Small intestine (tissue), 7 donors: Measurements from ENCODE around the gene SAMD11. TPM values are rescaled to one million over a fixed set of nuclear protein-coding genes. Genes with fewer than 3 reads are reported as not detected.
"Not testable (repeated sequence)": the region's sequence is repeated elsewhere in the genome, so short reads cannot be mapped to it uniquely, and the experiment has no call there.

ENCODE experiments used
- DNase-seq, 2 donors: peaks; one replicate each; pipeline versions ENCODE4 v3.0.0 to v3.0.0-alpha.2; 2013
- FAIRE-seq: peaks from 2 replicates; lab custom pipeline; 2012; peaks lifted over from hg19 to GRCh38; lab: Jason Lieb, UNC
- H3K27ac ChIP-seq, 3 donors: one replicate each; pipeline ENCODE4 v1.5.1; 2013; ENCODE audit warnings: low read length in 2 of 3, mild to moderate bottlenecking in 2 of 3, control low read depth in 1 of 3, inconsistent platforms in 1 of 3, low read depth in 1 of 3, moderate library complexity in 1 of 3
- H3K27me3 ChIP-seq, 3 donors: one replicate each; pipeline ENCODE4 v1.6.1; 2013; ENCODE audit warnings: low read length in 3 of 3, inconsistent platforms in 1 of 3; ENCODE audit not compliant: control insufficient read depth in 3 of 3, insufficient read depth in 3 of 3
- H3K36me3 ChIP-seq, 3 donors: one replicate each; pipeline ENCODE4 v1.6.1; 2013; ENCODE audit warnings: low read length in 3 of 3, inconsistent platforms in 1 of 3, low read depth in 1 of 3, mild to moderate bottlenecking in 1 of 3, moderate library complexity in 1 of 3; ENCODE audit not compliant: control insufficient read depth in 3 of 3, insufficient read depth in 2 of 3
- H3K4me1 ChIP-seq, 3 donors: one replicate each; pipeline ENCODE4 v1.6.1; 2013; ENCODE audit warnings: low read length in 2 of 3, inconsistent platforms in 1 of 3, low read depth in 1 of 3, mild to moderate bottlenecking in 1 of 3, moderate library complexity in 1 of 3; ENCODE audit not compliant: control insufficient read depth in 3 of 3, insufficient read depth in 2 of 3
- H3K4me3 ChIP-seq, 3 donors: one replicate each; pipeline ENCODE4 v1.5.1; 2013; ENCODE audit warnings: low read length in 3 of 3, control low read depth in 1 of 3, inconsistent platforms in 1 of 3, low read depth in 1 of 3, mild to moderate bottlenecking in 1 of 3, moderate library complexity in 1 of 3
- H3K9me3 ChIP-seq, 2 donors: one replicate each; pipeline ENCODE4 v1.6.1; 2013; ENCODE audit warnings: low read depth in 1 of 2, low read length in 1 of 2; ENCODE audit not compliant: control insufficient read depth in 2 of 2, insufficient read depth in 1 of 2
- WGBS, 3 donors: extraction: QIAGEN DNeasy Blood & Tissue Kit; methylation state at CpG; one replicate each; pipeline ENCODE4 v1.1.7; 2013; 5-methylcytosine and 5-hydroxymethylcytosine counted together
- polyA plus RNA-seq, 4 donors: library from polyadenylated mRNA; stranded (reverse) in 3 of 4; unstranded in 1 of 4; fragments of 200-250 nt in 3 of 4; fragments of 120-200 nt in 1 of 4; gene quantifications; one replicate each; pipeline versions ENCODE4 v1.2.1 to v1.2.3, GENCODE V29; 2013
- donor health status: healthy with polysubstance abuse.
- donor health status: control.
- donor health status: control.
- donor health status: Bipolar disorder and iron deficiency.
- donor health status: healthy.

The SAMD11 gene
- polyA plus RNA-seq, 4 donors = 0.89 to 13.6 (median 6.8) TPM

DNA sequence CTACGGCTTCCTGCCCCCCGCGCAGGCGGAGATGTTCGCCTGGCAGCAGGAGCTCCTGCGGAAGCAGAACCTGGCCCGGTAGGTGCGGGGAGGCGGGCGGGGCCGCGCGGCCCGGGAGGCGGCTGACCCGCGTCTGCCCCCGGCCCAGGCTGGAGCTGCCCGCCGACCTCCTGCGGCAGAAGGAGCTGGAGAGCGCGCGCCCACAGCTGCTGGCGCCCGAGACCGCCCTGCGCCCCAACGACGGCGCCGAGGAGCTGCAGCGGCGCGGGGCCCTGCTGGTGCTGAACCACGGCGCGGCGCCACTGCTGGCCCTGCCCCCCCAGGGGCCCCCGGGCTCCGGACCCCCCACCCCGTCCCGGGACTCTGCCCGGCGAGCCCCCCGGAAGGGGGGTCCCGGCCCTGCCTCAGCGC, 18.7 kb downstream of the SAMD11 start:
- H3K4me3 ChIP-seq = peak overlapping the region in 2 of 3 donors; percentile 35 to 50
- peak overlapping the region in 2 of 3 donors; percentile 41 to 57 for H3K27ac ChIP-seq
- no peak for FAIRE-seq
- peaks cover 8 to 57% (median 20%) of the 10 kb centered on the region in 3 donors for H3K27me3 ChIP-seq
- WGBS, 3 donors = 0 to 1% (median 1%) methylated on average over 19 to 48 of the region's 48 CpGs
- DNase-seq = no peak
- no peaks in the 10 kb centered on the region for H3K9me3 ChIP-seq
- peaks cover 0 to 42% (median 2%) of the 10 kb centered on the region in 3 donors for H3K4me1 ChIP-seq
- H3K36me3 ChIP-seq = peaks cover 0 to 40% (median 3%) of the 10 kb centered on the region in 3 donors

- Histone ChIP-seq H3K36me3 (peaks cover 0 to 46% (median 9%) of the 10 kb centered on the region in 3 donors), H3K9me3 (no peaks in the 10 kb centered on the region), H3K4me3 (peak overlapping the region in 1 of 3 donors; percentile 50), H3K27me3 (peaks cover 6 to 51% (median 20%) of the 10 kb centered on the region in 3 donors), H3K27ac (peak overlapping the region in 2 of 3 donors; percentile 51 to 57), H3K4me1 (peaks cover 0 to 42% (median 2%) of the 10 kb centered on the region in 3 donors)
- DNase-seq = no peak
- no peak for FAIRE-seq
- WGBS, 3 donors = 5 to 14% (median 8%) methylated on average over 26 to 27 of the region's 27 CpGs
Measured at GRCh38 chr1:942864-943533, 19.3 kb downstream of the SAMD11 start.

DNA sequence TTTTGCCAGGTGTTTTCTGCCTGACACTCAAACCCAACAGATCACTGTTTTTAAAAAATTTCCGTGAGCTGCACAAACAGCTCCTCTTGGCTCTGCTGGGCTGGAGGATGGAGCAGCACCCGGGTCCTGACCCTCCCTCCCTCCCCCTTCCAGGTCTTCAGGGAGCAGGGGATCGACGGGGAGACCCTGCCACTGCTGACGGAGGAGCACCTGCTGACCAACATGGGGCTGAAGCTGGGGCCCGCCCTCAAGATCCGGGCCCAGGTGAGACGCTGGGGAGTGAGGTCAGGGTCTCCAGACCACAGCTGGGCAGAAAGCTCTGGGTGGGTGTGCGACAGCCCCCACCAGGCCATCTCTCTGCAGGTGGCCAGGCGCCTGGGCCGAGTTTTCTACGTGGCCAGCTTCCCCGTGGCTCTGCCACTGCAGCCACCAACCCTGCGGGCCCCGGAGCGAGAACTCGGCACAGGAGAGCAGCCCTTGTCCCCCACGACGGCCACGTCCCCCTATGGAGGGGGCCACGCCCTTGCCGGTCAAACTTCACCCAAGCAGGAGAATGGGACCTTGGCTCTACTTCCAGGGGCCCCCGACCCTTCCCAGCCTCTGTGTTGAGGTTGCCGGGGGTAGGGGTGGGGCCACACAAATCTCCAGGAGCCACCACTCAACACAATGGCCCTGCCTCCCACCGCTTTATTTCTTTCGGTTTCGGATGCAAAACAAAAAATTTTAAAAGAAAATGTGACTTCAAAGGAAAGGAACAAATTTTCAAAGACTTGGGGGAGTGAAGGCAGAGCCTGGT, 20.0 kb downstream of the SAMD11 start:
- Histone ChIP-seq H3K4me1 (peaks cover 0 to 40% (median 2%) of the 10 kb centered on the region in 3 donors), H3K9me3 (no peaks in the 10 kb centered on the region), H3K27me3 (peaks cover 4 to 43% (median 20%) of the 10 kb centered on the region in 3 donors), H3K36me3 (peaks cover 0 to 53% (median 9%) of the 10 kb centered on the region in 3 donors), H3K4me3 (no peak overlapping the region), H3K27ac (peak overlapping the region in 2 of 3 donors; percentile 51 to 67)
- 59 to 67% (median 61%) methylated on average over 24 to 27 of the region's 27 CpGs for WGBS, 3 donors
- FAIRE-seq (no peak), DNase-seq (no peak)

DNA sequence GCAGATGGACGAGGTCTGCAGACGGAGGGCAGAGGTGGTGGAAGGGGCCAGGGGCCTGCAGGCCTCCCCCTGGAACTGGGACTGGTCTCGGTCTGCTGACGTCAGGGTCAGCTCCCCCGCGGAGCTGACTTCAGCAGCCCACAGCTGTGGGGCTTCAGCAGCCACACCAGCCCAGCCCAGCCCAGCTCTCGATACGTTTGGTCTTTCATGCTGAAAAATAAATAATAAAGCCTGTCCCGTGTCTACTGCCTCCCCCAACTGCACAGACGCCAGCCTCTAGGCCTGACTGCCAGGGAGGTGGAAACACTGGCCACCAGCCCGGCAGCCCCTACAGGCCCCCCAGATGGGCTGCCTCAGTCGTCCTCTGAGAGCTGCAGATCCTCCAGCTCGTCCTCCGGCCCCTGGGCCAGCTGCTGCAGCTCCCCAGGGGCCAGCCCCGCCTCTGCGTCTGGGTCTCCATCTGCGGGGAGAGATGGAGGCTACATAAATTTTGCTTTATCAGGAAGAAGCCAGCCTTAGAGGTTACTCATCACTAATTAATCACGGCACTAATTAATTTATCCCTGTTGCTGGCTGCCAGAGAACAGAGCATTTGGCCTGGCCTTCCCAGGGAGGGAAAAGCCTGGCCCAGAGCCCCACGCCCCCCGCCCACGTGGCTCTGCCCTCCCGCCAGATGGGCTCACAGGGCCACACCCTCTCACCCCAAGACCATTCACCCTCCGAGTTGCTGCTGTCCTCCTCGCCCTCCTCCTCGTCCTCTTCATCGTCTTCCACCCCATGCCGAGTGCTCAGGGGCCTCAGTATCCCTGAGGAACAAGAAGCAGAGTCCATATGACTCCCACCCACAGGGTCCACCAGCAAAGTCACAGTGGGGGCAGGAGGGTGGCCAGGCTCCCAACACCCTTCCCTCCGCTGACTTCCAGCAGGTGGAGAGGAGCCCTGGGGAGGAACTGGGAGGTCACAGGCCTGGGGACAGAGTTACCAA, 20.9 kb downstream of the SAMD11 start:
- peaks cover 4 to 34% (median 17%) of the 10 kb centered on the region in 3 donors for H3K27me3 ChIP-seq
- H3K4me3 ChIP-seq = no peak overlapping the region
- H3K4me1 ChIP-seq = peaks cover 0 to 32% (median 2%) of the 10 kb centered on the region in 3 donors
- peak overlapping the region in 1 of 3 donors; percentile 51 for H3K27ac ChIP-seq
- no peak for FAIRE-seq
- H3K36me3 ChIP-seq = peaks cover 0 to 62% (median 9%) of the 10 kb centered on the region in 3 donors
- WGBS, 3 donors = 64 to 77% (median 73%) methylated on average over 28 of the region's 28 CpGs
- H3K9me3 ChIP-seq = no peaks in the 10 kb centered on the region
- DNase-seq = no peak

DNA sequence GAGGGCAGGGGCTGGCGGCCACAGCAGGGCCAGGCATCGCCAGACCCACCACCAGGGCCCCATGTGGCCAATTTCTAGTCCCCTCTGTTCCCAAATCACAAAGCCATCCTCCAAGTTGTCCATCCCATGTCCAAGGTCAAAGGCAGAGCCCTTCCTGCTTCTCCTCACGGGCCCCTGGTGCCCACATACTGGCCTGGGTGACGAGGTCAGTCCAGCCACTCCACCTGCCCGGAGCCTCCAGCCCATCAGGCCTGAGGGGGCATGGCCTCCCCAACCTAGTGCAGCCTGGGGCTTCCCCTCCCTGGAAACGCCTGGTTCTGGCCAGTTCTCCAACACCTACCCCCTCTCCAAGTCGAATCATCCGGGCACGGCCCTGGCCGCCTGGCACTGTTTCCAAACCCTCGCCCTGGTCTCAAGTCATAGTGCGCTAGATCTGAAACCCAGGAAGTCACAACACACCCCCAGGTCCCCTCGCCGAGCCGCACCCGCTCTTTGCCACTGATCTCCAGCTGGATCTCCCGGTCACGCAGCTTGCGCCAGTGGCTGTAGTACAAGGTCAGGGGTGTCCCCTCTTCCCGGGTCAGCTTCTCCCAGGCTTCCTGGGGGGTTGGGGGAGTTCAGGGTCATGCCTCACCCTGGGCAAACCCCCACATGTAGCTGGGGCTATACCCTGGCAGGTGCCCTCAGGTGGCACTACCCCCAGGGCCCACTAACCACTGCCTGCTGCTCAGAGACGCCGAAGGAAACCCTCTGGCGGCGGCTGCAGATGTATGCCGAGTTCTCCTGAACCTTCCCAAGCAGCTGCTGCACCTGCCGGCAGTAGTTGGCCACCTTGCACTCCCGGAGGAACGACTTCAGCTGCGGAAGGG, 22.2 kb downstream of the SAMD11 start:
- no peaks in the 10 kb centered on the region for H3K9me3 ChIP-seq
- peaks cover 0 to 23% (median 11%) of the 10 kb centered on the region in 3 donors for H3K27me3 ChIP-seq
- WGBS, 3 donors = 76 to 87% (median 86%) methylated on average over 29 of the region's 29 CpGs
- no peak for DNase-seq
- no peak overlapping the region for H3K4me3 ChIP-seq
- peaks cover 0 to 75% (median 9%) of the 10 kb centered on the region in 3 donors for H3K36me3 ChIP-seq
- H3K4me1 ChIP-seq = peaks cover 0 to 24% (median 0%) of the 10 kb centered on the region in 3 donors
- no peak overlapping the region for H3K27ac ChIP-seq
- no peak for FAIRE-seq

- not testable (repeated sequence) for FAIRE-seq, H3K4me3 ChIP-seq, H3K27ac ChIP-seq, H3K9me3 ChIP-seq, DNase-seq
- WGBS, 3 donors = 91 to 93% (median 93%) methylated on average over 13 of the region's 13 CpGs
- Histone ChIP-seq H3K27me3 (peaks cover 0 to 17% (median 8%) of the 10 kb centered on the region in 3 donors), H3K4me1 (peaks cover 0 to 18% (median 0%) of the 10 kb centered on the region in 3 donors), H3K36me3 (peaks cover 0 to 84% (median 13%) of the 10 kb centered on the region in 3 donors)
Measured at GRCh38 chr1:946811-947210, 23.1 kb downstream of the SAMD11 start.

DNA sequence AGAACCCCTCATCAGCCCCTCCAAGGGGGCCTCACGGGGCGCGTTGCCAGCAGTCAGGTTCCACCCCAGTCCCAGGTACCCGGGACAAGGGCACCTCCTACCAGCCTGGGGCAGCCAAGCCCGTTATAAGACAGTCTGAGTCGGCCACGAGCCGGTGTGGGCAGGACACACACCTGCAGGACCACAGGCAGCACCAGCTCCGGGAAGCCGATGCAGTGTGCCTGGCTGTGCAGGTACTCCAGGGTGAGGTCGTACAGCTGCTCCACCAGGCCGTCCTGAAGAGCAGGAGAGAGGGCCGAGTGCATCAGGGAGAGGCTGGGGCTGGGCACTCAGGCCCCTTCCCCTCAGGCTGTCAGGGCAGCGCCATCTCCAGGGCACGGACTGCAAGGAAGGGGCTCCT, 24.2 kb downstream of the SAMD11 start:
- peaks cover 0 to 95% (median 19%) of the 10 kb centered on the region in 3 donors for H3K36me3 ChIP-seq
- DNase-seq (no peak), FAIRE-seq (no peak)
- H3K27me3 ChIP-seq = peaks cover 0 to 9% (median 0%) of the 10 kb centered on the region in 3 donors
- no peak overlapping the region for H3K4me3 ChIP-seq
- no peaks in the 10 kb centered on the region for H3K9me3 ChIP-seq
- 88 to 92% (median 91%) methylated on average over 15 of the region's 15 CpGs for WGBS, 3 donors
- H3K4me1 ChIP-seq = peaks cover 0 to 14% (median 0%) of the 10 kb centered on the region in 3 donors
- no peak overlapping the region for H3K27ac ChIP-seq
